ENCODE measurements around the gene ROPN1B. TPM values are rescaled to one million over a fixed set of nuclear protein-coding genes. Genes with fewer than 3 reads are reported as not detected.
"Not testable (repeated sequence)": the region's sequence is repeated elsewhere in the genome, so short reads cannot be mapped to it uniquely, and the experiment has no call there.

ROPN1B gene
- polyA plus RNA-seq, 3 donors: 0.68 to 1.1 (median 0.76) TPM

GRCh38 chr3:125990253-125990970 lies 21.4 kb downstream of the ROPN1B start:
- peak; percentile 50 to 85 (median 71) for DNase-seq (ENCODE audit: extremely low read depth in 1 of 11, low read depth in 9 of 11, low spot score in 4 of 11)

- DNase-seq (ENCODE audit: extremely low read depth in 1 of 11, low read depth in 9 of 11, low spot score in 4 of 11): not testable (repeated sequence)
These were observed 27.8 kb downstream of the ROPN1B start for GRCh38 chr3:125996751-125997150.

DNA sequence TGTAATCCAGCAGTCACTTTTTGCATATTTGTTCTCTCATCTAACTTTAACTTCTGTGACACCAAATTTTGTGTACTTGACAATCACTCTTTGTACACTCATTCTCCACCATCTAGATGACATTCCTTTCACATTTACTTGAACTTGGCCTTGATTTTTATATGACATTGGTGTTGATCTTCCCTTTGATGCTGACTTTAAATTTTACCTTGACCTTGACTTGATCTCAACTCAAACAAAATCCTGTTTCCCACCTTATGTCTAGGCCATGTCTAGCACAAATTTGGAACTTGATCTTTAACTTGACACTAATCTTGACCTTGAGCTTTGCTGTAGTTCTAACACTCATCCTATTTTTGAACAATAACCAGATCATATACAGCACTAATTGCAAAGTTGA lies 33.2 kb downstream of the ROPN1B start:
- DNase-seq (ENCODE audit: extremely low read depth in 1 of 11, low read depth in 9 of 11, low spot score in 4 of 11): no peak

- no peak for DNase-seq (ENCODE audit: extremely low read depth in 1 of 11, low read depth in 9 of 11, low spot score in 4 of 11)
These were observed 34.6 kb downstream of the ROPN1B start for GRCh38 chr3:126003447-126004190.

- no peak for DNase-seq (ENCODE audit: extremely low read depth in 1 of 11, low read depth in 9 of 11, low spot score in 4 of 11)
These were observed 35.2 kb downstream of the ROPN1B start for GRCh38 chr3:126004217-126004616.

- no peak for DNase-seq (ENCODE audit: extremely low read depth in 1 of 11, low read depth in 9 of 11, low spot score in 4 of 11)
These were observed 35.7 kb downstream of the ROPN1B start for GRCh38 chr3:126004692-126005091.

GRCh38 chr3:126005951-126006350 lies 37.0 kb downstream of the ROPN1B start:
- no peak for DNase-seq (ENCODE audit: extremely low read depth in 1 of 11, low read depth in 9 of 11, low spot score in 4 of 11)

DNA sequence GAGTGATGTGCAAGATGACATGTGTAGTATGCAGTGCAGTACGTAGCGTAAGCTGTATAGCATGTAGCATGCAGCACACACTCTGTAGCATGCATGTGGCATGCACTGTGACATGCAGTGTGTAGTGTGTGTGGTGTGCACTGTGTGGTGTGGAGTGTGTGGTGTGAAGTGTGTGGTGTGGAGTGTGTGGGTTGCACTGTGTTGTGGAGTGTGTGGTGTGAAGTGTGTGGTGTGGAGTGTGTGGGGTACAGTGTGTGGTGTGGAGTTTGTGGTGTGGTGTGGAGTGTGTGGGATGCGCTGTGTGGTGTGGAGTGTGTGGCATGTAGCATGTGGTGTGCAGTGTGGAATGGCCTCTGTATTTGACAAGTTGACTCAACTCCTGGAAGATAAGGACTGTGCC lies 39.2 kb downstream of the ROPN1B start:
- no peak for DNase-seq (ENCODE audit: extremely low read depth in 1 of 11, low read depth in 9 of 11, low spot score in 4 of 11)

DNA sequence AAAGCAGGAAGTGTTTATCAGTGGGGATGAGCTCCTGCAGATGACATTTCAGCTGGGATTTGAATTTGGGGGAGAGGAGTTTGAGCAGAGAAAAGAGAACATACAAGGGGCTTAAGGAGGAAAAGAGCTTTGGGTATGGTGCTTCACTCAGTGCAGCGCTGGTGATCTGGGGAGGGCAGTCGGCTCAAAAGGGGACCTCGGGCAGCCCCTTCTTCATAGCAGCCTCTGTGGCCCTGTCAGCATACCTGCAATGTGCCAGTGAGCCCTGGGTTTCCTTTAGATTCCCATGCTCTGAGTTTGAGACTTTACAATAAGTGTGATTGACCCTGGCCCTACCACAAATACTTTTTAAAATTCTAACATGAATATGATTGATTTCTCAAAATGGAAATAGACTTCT lies 40.2 kb downstream of the ROPN1B start:
- DNase-seq (ENCODE audit: extremely low read depth in 1 of 11, low read depth in 9 of 11, low spot score in 4 of 11): no peak

DNA sequence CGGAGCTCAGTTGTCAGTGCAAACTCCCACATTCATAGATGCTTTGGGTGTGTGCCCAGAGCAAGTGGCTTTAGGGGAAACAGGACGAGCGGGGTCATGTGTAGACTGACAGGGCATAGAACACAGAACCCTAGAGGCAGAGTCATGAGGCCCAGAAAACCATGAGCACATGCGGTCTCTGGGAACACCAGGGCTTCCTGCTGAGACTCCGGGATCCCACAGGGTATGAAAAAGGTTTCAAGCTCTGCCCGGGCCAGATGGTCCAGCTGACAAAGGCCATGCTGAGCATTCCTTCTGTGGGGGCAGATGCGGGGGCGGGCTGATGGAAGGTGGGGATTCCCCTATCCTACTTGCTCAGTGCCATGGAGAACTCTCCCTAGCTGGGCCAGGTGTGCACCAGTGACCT lies 44.8 kb downstream of the ROPN1B start:
- no peak for DNase-seq (ENCODE audit: extremely low read depth in 1 of 11, low read depth in 9 of 11, low spot score in 4 of 11)

DNA sequence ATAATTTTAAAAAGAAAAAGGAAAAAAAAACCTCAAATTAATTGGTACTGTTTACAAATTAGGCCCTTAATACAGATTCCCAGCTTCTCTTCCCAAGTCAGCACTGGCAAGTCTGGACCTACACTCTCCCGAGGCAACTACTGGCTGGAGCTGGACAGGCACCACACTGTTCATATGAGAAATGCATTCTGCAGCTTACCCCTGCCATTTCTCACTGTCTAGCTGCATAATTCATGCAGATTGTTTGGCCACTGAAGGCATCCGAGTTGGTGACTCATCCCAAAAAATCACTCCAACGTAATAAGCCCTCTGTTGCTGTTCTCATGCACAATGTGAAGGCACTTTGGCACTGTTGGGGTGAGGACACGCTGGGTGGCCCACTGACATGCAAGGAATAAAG lies 45.3 kb downstream of the ROPN1B start:
- no peak for DNase-seq (ENCODE audit: extremely low read depth in 1 of 11, low read depth in 9 of 11, low spot score in 4 of 11)

DNA sequence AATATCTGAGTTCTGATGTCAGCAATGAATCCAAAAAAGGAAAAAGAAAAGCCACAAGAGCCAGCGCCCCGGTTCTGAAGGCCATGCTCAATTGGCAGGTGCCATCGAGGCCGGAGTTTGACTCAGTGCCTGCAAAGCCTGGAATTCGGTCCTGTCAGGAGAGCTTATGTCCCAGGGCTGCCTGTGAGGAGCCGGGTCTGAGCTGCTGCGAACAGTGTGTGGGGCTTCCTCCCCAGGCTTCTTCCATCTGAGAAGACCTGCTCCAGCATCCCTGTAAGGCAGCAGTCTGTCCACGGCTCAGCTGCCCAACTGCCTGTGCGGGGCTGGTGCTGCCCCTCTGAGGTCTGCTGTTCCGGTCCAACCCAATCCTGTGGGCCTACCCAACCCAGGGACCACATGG lies 46.1 kb downstream of the ROPN1B start:
- no peak for DNase-seq (ENCODE audit: extremely low read depth in 1 of 11, low read depth in 9 of 11, low spot score in 4 of 11)

- DNase-seq (ENCODE audit: extremely low read depth in 1 of 11, low read depth in 9 of 11, low spot score in 4 of 11): no peak
These were observed 47.6 kb downstream of the ROPN1B start for GRCh38 chr3:126016616-126017015.

- DNase-seq (ENCODE audit: extremely low read depth in 1 of 11, low read depth in 9 of 11, low spot score in 4 of 11): no peak
These were observed 48.4 kb downstream of the ROPN1B start for GRCh38 chr3:126017362-126017761.

GRCh38 chr3:126018545-126018944 lies 49.6 kb downstream of the ROPN1B start:
- DNase-seq (ENCODE audit: extremely low read depth in 1 of 11, low read depth in 9 of 11, low spot score in 4 of 11): no peak

- DNase-seq (ENCODE audit: extremely low read depth in 1 of 11, low read depth in 9 of 11, low spot score in 4 of 11): no peak
These were observed 50.0 kb downstream of the ROPN1B start for GRCh38 chr3:126018995-126019394.

DNA sequence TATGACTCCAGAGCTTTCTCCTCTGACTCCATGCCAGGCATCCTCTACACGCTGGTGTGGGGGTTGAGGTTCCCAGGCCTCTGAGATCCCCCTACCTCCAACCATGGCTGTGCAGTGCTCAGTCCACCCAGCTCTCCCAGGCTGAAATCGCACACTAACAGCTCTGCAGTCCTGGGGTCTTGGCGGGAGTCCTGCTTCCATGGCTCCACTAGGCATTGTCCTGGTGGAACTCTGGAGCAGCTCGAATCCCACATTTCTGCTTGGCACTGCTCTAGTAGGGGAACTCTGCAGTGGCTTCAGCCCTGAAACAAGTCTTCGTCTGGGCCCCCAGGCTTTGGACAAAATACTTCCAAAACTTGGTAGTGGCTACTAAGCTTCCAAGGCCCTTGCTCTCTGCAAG lies 50.7 kb downstream of the ROPN1B start:
- DNase-seq (ENCODE audit: extremely low read depth in 1 of 11, low read depth in 9 of 11, low spot score in 4 of 11): no peak

DNA sequence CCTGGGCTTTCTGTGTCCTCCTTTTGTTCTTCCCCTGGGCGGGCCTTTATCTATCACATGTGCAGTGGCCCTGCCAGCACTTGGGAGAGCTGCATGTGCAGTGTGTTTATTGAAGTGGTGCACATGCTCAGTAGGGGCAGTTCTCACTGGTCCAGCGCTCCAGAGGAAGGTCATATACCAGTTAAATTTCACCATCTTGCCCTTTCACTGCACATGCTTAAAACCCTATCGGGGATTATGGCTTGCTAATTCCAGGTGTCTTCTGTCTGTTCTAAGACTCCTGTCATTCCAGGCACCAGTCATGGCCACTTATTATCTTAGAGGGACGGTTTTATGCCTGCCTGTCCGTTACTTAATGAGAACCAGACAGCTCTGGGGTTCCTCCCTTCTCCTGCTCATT lies 52.2 kb downstream of the ROPN1B start:
- DNase-seq (ENCODE audit: extremely low read depth in 1 of 11, low read depth in 9 of 11, low spot score in 4 of 11): peak; percentile 5 to 55 (median 43)

DNA sequence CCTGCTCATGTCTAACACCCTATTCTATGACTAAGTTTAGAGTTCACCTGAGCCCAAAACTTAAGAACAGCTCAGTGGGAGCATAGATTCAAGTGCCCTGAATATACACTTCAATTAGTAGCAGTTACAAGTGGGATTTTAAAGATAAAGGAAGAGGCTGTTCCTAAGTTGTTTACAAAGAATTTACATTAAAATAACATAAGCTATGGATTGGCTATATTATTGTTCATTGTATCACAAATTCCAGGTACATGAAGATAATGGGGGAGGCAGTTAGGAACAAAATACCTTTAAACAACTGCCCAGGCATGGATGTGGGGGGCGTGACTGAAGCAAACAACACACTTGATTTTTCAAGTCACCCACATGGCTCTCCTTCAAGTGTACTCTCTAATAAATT lies 52.7 kb downstream of the ROPN1B start:
- DNase-seq (ENCODE audit: extremely low read depth in 1 of 11, low read depth in 9 of 11, low spot score in 4 of 11): peak in 1 of 11 donors; percentile 3

DNA sequence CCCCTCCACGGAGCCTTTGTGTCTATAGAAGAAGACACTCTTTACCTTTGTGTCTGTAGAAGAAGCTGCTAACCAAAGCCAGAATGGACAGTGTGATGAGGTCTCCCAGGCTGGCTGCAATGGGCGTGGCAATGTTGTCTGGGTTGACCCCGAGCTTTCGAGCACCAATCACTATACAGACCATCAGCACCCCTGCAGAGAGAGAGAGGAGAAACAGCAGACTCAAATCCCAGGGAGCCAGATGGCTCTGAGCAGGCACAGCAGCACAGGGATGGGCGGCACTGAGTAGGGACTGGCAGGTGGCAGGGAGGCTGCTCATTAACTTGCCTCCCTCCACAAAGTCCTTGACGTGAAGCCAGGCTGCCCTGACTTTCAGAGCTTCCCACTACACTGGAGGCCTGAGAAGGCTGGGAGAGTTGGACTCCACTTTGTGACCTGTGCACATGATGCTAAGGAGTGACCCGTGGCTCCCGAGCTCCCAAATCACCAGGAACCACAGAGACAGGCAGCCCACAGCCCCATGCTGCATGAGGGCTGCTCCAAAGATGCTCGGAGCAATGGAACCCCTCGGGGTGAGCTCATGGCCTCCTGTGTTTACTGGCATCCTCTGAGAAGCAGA lies 53.9 kb downstream of the ROPN1B start:
- DNase-seq (ENCODE audit: extremely low read depth in 1 of 11, low read depth in 9 of 11, low spot score in 4 of 11): no peak

Data from renal cortex interstitium (tissue), 11 donors.